ENCODE measurements around the gene OCA2.

The OCA2 gene

GRCh38 chr15:28075573-28075972, 23.5 kb downstream of the OCA2 start:
- no peak for DNase-seq

DNA sequence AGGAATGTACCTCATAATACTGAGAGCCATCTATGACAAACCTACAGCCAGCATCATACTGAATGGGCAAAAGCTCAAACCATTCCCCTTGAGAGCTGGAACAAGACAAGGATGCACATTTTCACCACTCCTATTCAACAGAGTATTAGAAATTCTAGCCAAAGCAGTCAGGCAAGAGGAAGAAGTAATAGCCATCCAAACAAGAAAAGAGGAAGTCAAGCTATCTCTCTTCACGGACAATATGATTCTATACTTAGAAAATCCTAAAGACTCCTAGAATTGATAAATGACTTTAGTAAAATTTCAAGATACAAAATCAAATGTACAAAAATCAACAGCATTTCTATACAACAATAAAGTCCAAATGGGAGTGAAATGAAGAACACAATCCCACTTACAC, 30.2 kb downstream of the OCA2 start:
- no peak for DNase-seq

DNA sequence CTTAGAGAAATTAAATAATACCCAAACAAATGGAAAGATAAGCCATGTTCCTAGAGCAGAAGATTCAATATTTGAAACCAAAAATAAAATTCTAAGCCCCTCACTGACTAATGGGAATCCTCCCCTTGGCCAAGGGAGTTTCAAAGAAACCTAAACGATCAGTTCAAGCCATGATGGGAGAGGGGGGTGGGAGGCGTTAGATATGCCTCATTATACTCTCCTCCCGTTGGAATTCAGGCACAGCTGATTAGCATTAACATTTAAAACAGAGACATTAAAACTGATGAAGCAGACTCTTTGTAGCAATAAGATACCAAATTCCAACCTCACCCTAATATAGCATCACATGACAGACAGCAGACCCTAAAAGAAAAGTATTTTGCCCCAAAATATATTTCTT, 32.9 kb downstream of the OCA2 start:
- no peak for DNase-seq

- DNase-seq = no peak
Observed at GRCh38 chr15:28060005-28060404, 39.1 kb downstream of the OCA2 start.

DNA sequence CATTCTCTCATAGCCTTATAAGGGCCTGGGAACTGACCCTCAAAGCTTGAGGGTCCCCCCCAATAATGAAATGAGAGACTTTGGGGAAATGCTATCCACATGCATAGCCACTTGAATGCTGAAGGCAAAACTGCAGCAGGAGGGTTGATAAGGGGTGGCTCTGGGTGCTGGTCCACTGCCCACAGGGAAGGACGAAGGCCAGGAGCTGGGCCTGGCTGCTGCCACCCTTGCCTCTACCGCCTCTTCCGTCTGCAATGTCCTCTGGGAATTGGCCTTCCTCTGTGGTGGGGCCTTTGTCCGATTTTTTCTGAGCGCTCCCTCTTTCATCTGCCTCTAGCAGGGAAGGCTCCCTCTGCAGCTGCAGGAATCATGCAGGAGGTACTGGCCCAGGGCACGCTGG, 41.0 kb downstream of the OCA2 start:
- no peak for DNase-seq

DNA sequence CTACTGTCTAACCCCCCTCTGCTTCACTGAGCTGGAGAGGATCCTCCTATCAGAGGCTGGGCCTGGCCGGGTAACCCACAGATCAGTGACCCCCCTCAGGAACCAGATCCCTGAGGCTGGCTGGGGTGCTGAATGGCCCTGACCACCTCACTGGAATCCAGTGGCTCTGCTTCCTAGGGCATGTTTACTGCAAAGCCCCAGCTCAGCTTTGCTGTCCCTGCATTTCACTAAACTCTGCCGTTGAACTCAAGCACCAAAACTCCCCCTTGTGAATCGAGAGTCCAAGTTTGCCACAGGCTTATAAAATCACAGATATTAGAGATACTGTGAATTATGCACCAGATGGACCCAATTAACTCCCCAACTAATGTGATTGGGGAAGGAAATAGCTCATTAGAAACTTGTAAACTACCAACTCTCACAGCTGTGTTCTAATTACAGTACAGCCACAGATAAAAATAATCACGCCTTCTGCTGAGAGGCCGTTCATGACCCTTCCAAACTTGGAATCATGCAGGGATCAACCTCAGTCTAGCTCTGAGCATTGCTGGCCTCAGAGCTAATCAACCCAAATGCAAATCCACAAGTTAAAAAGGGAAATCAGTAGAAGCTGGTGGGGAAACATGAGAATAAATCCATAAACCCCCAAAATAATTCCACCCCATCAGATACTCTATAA, 47.0 kb downstream of the OCA2 start:
- DNase-seq = no peak

GRCh38 chr15:28049581-28049980, 49.5 kb downstream of the OCA2 start:
- no peak for DNase-seq

- DNase-seq = no peak
Observed at GRCh38 chr15:28047277-28047676, 51.8 kb downstream of the OCA2 start.

GRCh38 chr15:28044121-28044672, 54.9 kb downstream of the OCA2 start:
- DNase-seq = no peak

DNA sequence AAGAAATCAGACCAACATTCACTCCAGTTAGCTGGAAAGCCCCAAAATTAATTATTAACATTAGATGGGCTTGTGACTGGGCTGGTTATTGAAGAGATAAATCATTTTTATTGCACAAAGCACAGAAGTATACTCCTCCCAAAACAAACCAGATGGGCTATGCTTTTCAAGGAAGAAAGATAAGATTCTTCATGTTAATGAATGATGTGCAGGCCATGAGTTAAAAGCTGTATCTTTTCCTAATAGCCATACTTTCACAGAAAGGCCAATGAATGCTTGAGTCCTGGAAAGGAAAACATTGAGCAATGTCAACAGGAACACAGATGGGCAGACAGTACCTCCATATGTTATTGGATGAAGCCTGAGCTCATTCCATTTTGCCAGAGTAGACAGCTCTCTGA, 55.4 kb downstream of the OCA2 start:
- DNase-seq = no peak

GRCh38 chr15:28037969-28038590, 61.0 kb downstream of the OCA2 start:
- DNase-seq = no peak

GRCh38 chr15:28033443-28033842, 65.7 kb downstream of the OCA2 start:
- DNase-seq = no peak

GRCh38 chr15:28030801-28031200, 68.3 kb downstream of the OCA2 start:
- no peak for DNase-seq

GRCh38 chr15:28027714-28028076, 71.4 kb downstream of the OCA2 start:
- no peak for DNase-seq

GRCh38 chr15:28026764-28027713, 72.1 kb downstream of the OCA2 start:
- no peak for DNase-seq

DNA sequence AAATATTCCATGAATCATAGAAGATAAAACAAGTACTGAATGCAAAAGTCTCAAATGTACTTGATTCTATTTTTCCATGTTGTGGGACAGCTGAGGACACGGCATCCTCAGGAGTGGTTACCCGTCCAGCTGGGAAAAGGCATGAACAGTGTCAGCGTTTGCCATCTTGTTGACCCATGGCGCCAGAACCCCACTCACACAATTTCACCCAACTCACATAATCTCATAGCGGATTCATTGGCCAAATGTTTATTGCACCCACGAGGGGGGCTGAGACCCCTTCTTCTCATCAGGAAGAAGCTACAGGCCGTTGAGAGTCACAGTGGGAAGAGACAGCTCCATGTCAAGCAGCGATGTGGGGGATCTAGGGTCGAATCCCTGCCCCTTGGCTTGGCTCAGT, 72.9 kb downstream of the OCA2 start:
- no peak for DNase-seq

GRCh38 chr15:28025413-28025812, 73.7 kb downstream of the OCA2 start:
- DNase-seq = no peak

GRCh38 chr15:28024889-28025250, 74.2 kb downstream of the OCA2 start:
- no peak for DNase-seq

- DNase-seq = no peak
Observed at GRCh38 chr15:28023933-28024888, 74.9 kb downstream of the OCA2 start.

DNA sequence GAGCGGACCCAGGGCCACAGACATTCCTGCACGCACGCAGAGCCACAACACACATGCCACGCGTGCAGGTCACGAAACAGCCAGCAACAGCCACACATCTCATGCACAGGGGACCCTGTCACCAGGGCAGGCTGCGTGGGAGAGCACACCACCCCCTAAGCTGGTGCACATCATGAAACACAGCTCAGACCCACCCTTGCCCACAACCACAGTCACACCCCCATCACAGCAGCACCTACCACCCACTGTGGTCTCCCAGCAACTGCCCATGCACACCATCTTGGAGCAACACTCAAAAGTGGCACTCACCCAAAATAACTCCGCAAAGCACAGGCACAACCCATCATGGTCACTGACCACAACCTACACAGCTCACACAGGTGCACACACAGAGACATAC, 75.7 kb downstream of the OCA2 start:
- no peak for DNase-seq

DNA sequence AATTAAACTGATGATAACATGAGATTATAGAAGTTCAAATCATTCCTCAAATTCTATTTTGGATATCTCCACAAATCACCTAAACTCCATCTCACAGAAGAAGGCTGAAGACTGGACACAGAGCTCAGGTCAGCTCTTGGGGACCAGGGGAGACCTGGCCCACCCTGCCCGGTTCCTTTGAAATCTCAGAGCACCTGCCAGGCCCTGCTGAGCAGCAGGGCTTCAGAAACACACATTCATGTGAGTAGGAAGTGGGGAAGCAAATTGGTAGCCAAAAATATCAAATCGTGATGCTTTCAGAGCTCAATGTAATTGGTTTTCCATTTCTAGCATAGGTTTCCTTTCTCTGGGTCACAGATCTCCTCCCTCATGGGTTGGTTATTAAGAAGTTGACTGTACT, 76.2 kb downstream of the OCA2 start:
- DNase-seq = no peak

DNA sequence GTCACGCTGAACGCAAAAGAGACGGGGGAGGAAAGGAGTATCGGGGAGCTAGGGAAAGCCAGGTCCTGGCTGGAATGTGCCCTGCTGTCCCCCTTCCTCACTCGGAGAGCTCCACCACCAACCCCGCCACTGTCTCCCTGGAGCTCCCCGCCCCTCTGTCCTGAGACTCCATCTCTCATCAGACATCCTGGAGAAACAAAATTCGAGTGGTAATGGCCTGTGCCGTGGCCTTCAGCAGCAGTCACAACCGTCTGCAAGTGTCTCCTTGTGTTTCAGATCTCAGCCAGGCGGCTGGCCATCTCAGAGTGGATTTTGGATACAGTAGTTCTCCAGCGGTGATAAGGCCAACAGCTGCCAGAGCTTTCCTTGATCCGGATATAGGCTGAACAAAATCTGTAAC, 76.9 kb downstream of the OCA2 start:
- no peak for DNase-seq
